A549 (cell line): Measurements from ENCODE around the gene CHST11. TPM values are rescaled to one million over a fixed set of nuclear protein-coding genes. Genes with fewer than 3 reads are reported as not detected.

ENCODE experiments used
- ATAC-seq, 2 experiments: fragments of 200-7000 bp in 1 of 2; fragments of >200 bp in 1 of 2; cut with Nextera tagmentation in 1 of 2; cut with Tn5 transposase in 1 of 2; 3 replicates each; pipeline versions ENCODE4 v1.8.0 to v1.9.1; 2018 to 2020; ENCODE audit warnings: mild to moderate bottlenecking in 1 of 2, moderate library complexity in 1 of 2
- CTCF ChIA-PET: fragments of 300-600 bp; sonication (Branson Sonifier 250); formaldehyde crosslinking; extraction: SDS; loops from one replicate; lab custom pipeline; 2021; ENCODE audit warnings: antibody characterized with exemption, inconsistent platforms; lab: Yijun Ruan, JAX
- POLR2A ChIA-PET: fragments of 350-600 bp; formaldehyde crosslinking; extraction: SDS; loops from one replicate; lab custom pipeline; 2021; ENCODE audit warnings: antibody characterized with exemption, inconsistent platforms; lab: Yijun Ruan, JAX
- DNase-seq, 2 experiments: peaks; one replicate each; pipeline versions ENCODE4 v3.0.0 to v3.0.0-alpha.2; 2011 to 2016; ENCODE audit warnings: low read depth in 1 of 2, low spot score in 1 of 2
- FAIRE-seq: peaks from 2 replicates; lab custom pipeline; 2011; peaks lifted over from hg19 to GRCh38; lab: Jason Lieb, UNC
- H3K27ac ChIP-seq, 2 experiments: fragments of >200 bp; sonication (Bioruptor Twin); formaldehyde crosslinking; 3 replicates each; pipeline ENCODE4 v1.5.1; 2016 to 2017
- H3K4me1 ChIP-seq: fragments of >200 bp; sonication (Bioruptor Twin); formaldehyde crosslinking; 3 replicates; pipeline ENCODE4 v1.6.1; 2016
- H3K4me2 ChIP-seq: fragments of >200 bp; sonication (Bioruptor Twin); formaldehyde crosslinking; 3 replicates; pipeline ENCODE4 v1.6.1; 2016
- H3K4me3 ChIP-seq: fragments of >200 bp; sonication (Bioruptor Twin); formaldehyde crosslinking; 3 replicates; pipeline ENCODE4 v1.5.1; 2016
- H3K9me3 ChIP-seq: fragments of >200 bp; sonication (Bioruptor Twin); formaldehyde crosslinking; 3 replicates; pipeline ENCODE4 v1.6.1; 2016
- ATOH8 ChIP-seq: fragments of 250-450 bp; sonication (Bioruptor Pico); IDR thresholded peaks from 2 replicates; pipeline ENCODE4 v1.5.0; 2020; ENCODE audit warnings: low read depth, mild to moderate bottlenecking, moderate library complexity
- BCL3 ChIP-seq: fragments of >200 bp; sonication (Bioruptor Twin); formaldehyde crosslinking; IDR thresholded peaks from 3 replicates; pipeline ENCODE4 v1.6.1; 2016
- CEBPB ChIP-seq, 2 experiments: fragments of >200 bp in 1 of 2; sonication (Bioruptor Twin) in 1 of 2; formaldehyde crosslinking in 1 of 2; IDR thresholded peaks; 2 replicates each; pipeline ENCODE4 v1.6.1; 2012 to 2016
- E2F6 ChIP-seq: IDR thresholded peaks from 2 replicates; pipeline ENCODE4 v1.6.1; 2012; ENCODE audit warnings: low read depth, borderline replicate concordance
- EHF ChIP-seq: fragments of 250-450 bp; sonication (Bioruptor Pico); IDR thresholded peaks from 2 replicates; pipeline ENCODE4 v1.5.0; 2020; ENCODE audit warnings: mild to moderate bottlenecking
- EHMT2 ChIP-seq: fragments of 200-600 bp; sonication (generic); IDR thresholded peaks from 2 replicates; pipeline ENCODE4 v1.6.1; 2016; ENCODE audit warnings: antibody characterized with exemption, low read depth, mild to moderate bottlenecking, moderate library complexity
- GATA3 ChIP-seq: IDR thresholded peaks from 2 replicates; pipeline ENCODE4 v1.6.1; 2012; ENCODE audit warnings: borderline replicate concordance
- HEYL ChIP-seq: fragments of 250-450 bp; sonication (Bioruptor Pico); IDR thresholded peaks from 2 replicates; pipeline ENCODE4 v1.8.0; 2021; ENCODE audit warnings: mild to moderate bottlenecking, moderate library complexity
- HOXB13 ChIP-seq: fragments of 250-450 bp; sonication (Bioruptor Pico); IDR thresholded peaks from 2 replicates; pipeline ENCODE4 v1.5.0; 2020; ENCODE audit warnings: low read depth, mild to moderate bottlenecking, moderate library complexity
- KDM1A ChIP-seq: fragments of 200-600 bp; sonication (generic); IDR thresholded peaks from 2 replicates; pipeline ENCODE4 v1.6.1; 2016; ENCODE audit warnings: low read depth, mild to moderate bottlenecking
- KDM5A ChIP-seq: fragments of 200-600 bp; sonication (generic); IDR thresholded peaks from 2 replicates; pipeline ENCODE4 v1.6.1; 2016; ENCODE audit warnings: antibody characterized with exemption, mild to moderate bottlenecking
- MAX ChIP-seq: IDR thresholded peaks from 2 replicates; pipeline ENCODE4 v1.6.1; 2012
- POLR2AphosphoS2 ChIP-seq: conservative IDR thresholded peaks from 2 replicates; pipeline ENCODE4 v1.6.1; 2012; ENCODE audit warnings: low read length, improper control_type of control experiment, inconsistent platforms
- RFX5 ChIP-seq: fragments of 450-650 bp; IDR thresholded peaks from 2 replicates; pipeline ENCODE4 v1.7.1; 2014; ENCODE audit warnings: antibody characterized with exemption, mild to moderate bottlenecking, moderate library complexity
- RNF2 ChIP-seq: fragments of 200-600 bp; sonication (generic); IDR thresholded peaks from 2 replicates; pipeline ENCODE4 v1.6.1; 2016; ENCODE audit warnings: low read depth, mild to moderate bottlenecking, antibody characterized with exemption, moderate library complexity, borderline replicate concordance
- TP53 ChIP-seq: fragments of 250-450 bp; sonication (Bioruptor Pico); IDR thresholded peaks from 2 replicates; pipeline ENCODE4 v1.5.0; 2021; ENCODE audit warnings: mild to moderate bottlenecking, moderate library complexity
- USF2 ChIP-seq: fragments of 450-650 bp; IDR thresholded peaks from 2 replicates; pipeline ENCODE4 v1.6.1; 2014; ENCODE audit warnings: antibody characterized with exemption
- ZNF302 ChIP-seq: fragments of 250-450 bp; sonication (Bioruptor Pico); IDR thresholded peaks from 2 replicates; pipeline ENCODE4 v1.9.0; 2021; ENCODE audit warnings: inconsistent platforms, mild to moderate bottlenecking, moderate library complexity
- ZSCAN20 ChIP-seq: fragments of 250-450 bp; sonication (Bioruptor Pico); IDR thresholded peaks from 2 replicates; pipeline ENCODE4 v1.8.0; 2022; ENCODE audit warnings: mild to moderate bottlenecking, moderate library complexity
- WGBS: methylation state at CpG from one replicate; pipeline ENCODE4 v1.1.6; 2017; ENCODE audit errors: missing lambda C conversion rate; 5-methylcytosine and 5-hydroxymethylcytosine counted together
- polyA plus RNA-seq, 4 experiments: library from polyadenylated mRNA; depleted of rRNA in 3 of 4; stranded (reverse); fragments of >200 nt; fragmentation: RNase III in 1 of 4; extraction: RNeasy Plus Mini Kit Qiagen cat#74134 plus additional on column Dnase treatment in 1 of 4; gene quantifications; 2 replicates in 3 of 4; 3 replicates in 1 of 4; pipeline ENCODE4 v1.2.3, GENCODE V29; 2011 to 2017
- TF ChIP-seq, protein P1 (sequence below): IDR thresholded peaks from 2 replicates; pipeline ENCODE4 v1.6.1; 2012

Gene CHST11
- polyA plus RNA-seq, 2 of the 4 experiments (the other 2 are of a cell fraction) = 19.2 to 21.8 TPM

DNA sequence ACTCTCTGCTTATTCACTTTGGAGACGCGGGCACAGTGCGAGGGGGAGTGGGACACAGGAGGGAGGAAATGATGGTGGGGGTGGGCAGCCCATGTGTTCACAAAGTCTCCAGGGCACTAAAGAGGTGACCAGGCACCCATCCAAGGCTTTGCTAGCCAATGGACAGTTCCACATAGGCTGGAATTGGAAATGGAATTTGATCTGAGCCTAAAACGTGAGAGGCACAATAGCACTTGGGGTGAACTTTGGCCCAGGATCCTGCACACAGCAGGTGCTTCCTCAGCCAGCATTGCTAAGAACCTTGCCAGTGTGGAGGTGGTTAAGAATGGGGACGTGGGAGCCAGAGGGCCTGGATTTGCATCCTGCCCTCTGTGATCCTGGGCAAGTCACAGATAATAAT is 193.8 kb downstream of the CHST11 start:
- CTCF ChIA-PET = interaction anchor here (1.6 kb wide), 1 partner anchor 52 kb away, joined by 3 read pairs; no protein-coding TSS in a partner anchor
- DNase-seq = no peak
- WGBS = 76% methylated on average over 5 of the region's 5 CpGs

DNA sequence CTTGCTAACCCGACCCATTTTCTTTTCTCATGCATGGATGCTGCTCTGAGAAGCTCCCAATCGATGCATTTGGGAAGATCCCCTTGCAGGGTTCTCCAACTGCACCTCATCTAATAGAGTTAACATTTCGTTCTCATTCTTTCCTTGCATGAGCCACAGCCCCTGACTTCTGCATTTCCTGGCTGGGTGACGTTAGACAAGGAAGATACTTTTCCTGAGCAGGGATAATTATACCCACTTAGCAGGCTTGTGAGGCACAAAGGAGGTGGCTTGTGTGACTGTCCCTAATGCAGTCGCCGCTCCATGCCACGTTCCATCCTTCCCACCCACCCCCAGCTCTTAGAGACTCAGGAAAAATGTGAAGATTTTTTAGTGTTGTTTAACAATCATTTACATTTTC is 195.1 kb downstream of the CHST11 start:
- ATAC-seq (no peak), DNase-seq (no peak), FAIRE-seq (no peak)
- ChIA-PET CTCF (interaction anchor here (1.1 to 1.6 kb wide), 2 partner anchors 18 to 53 kb away, joined by 3 read pairs; no protein-coding TSS in a partner anchor), POLR2A (no interaction called here)
- Histone ChIP-seq H3K27ac (no peak overlapping the region), H3K9me3 (no peaks in the 10 kb centered on the region), H3K4me1 (peaks cover 12% of the 10 kb centered on the region; the same call in 1 of the 3 replicates), H3K4me2 (no peak overlapping the region), H3K4me3 (no peak overlapping the region)
- WGBS = 89% methylated on average over 7 of the region's 7 CpGs
- TF ChIP-seq USF2 = no peak
- no peak for TF ChIP-seq HOXB13 (CRISPR knock-in tag)
- no peak for TF ChIP-seq HEYL
- no peak for TF ChIP-seq ATOH8 (CRISPR knock-in tag)
- no peak for TF ChIP-seq ZNF302
- TF ChIP-seq, protein P1, sequence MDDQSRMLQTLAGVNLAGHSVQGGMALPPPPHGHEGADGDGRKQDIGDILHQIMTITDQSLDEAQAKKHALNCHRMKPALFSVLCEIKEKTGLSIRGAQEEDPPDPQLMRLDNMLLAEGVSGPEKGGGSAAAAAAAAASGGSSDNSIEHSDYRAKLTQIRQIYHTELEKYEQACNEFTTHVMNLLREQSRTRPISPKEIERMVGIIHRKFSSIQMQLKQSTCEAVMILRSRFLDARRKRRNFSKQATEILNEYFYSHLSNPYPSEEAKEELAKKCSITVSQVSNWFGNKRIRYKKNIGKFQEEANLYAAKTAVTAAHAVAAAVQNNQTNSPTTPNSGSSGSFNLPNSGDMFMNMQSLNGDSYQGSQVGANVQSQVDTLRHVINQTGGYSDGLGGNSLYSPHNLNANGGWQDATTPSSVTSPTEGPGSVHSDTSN = no peak
- no peak for TF ChIP-seq POLR2AphosphoS2
- no peak for TF ChIP-seq KDM5A
- no peak for TF ChIP-seq GATA3
- no peak for TF ChIP-seq CEBPB (IDR thresholded peaks at IDR 0.05)
- TF ChIP-seq RFX5 = no peak
- no peak for TF ChIP-seq RNF2
- no peak for TF ChIP-seq KDM1A
- TF ChIP-seq EHMT2 = no peak
- TF ChIP-seq ZSCAN20 (CRISPR knock-in tag) = no peak
- no peak for TF ChIP-seq E2F6

More for the DNA sequence above, 193.8 kb downstream of the CHST11 start:
- no peak for TF ChIP-seq MAX
- TF ChIP-seq TP53 = no peak
- TF ChIP-seq BCL3 = no peak
- no peak for TF ChIP-seq ZNF302
- no peak for TF ChIP-seq RNF2
- no peak for TF ChIP-seq KDM5A
- no peak for TF ChIP-seq EHF (CRISPR knock-in tag)
- no peak for TF ChIP-seq POLR2AphosphoS2
- Histone ChIP-seq H3K27ac (no peak overlapping the region), H3K4me1 (peaks cover 7% of the 10 kb centered on the region; the same call in 1 of the 3 replicates), H3K4me2 (no peak overlapping the region), H3K9me3 (no peaks in the 10 kb centered on the region), H3K4me3 (no peak overlapping the region)
- POLR2A ChIA-PET = no interaction called here
- ATAC-seq (no peak), FAIRE-seq (no peak)
